ENCODE results near the gene CALN1.

The CALN1 gene

DNA sequence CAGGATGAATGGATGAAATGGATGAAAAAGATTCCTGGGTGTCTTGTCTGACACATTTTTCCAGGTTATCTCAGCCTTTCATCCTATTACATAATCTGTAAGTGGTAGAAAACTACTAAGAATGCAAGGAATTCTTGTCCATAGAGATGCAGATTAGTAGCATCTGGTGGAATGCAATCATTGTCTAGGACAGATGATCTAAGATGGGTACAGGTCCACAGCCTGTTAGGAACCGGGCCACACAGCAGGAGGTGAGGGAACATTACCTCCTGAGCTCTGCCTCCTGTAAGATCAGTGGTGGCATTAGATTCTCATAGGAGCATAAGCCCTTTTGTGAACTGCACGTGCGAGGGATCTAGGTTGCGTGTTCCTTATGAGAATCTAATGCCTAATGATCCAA is 225.0 kb downstream of the CALN1 start:
- Histone ChIP-seq H3K4me3 (ENCODE audit: insufficient read depth, low read depth, low read length, poor library complexity, severe bottlenecking) (no peak overlapping the region), H3K27me3 (replicated peaks; ENCODE audit: control insufficient read depth, insufficient read depth, low read length, poor library complexity, severe bottlenecking) (no peaks in the 10 kb centered on the region), H3K9me3 (ENCODE audit: control insufficient read depth, low read length) (no peaks in the 10 kb centered on the region), H3K4me1 (ENCODE audit: control insufficient read depth, insufficient read depth, low read length, poor library complexity, severe bottlenecking) (no peaks in the 10 kb centered on the region), H3K27ac (ENCODE audit: insufficient read depth, low read length, poor library complexity, severe bottlenecking) (no peak overlapping the region), H3K36me3 (ENCODE audit: control insufficient read depth, insufficient read depth, low read length) (no peaks in the 10 kb centered on the region)
- DNase-seq: no peak

- Histone ChIP-seq H3K4me3 (ENCODE audit: insufficient read depth, low read depth, low read length, poor library complexity, severe bottlenecking) (no peak overlapping the region), H3K4me1 (ENCODE audit: control insufficient read depth, insufficient read depth, low read length, poor library complexity, severe bottlenecking) (no peaks in the 10 kb centered on the region), H3K9me3 (ENCODE audit: control insufficient read depth, low read length) (no peaks in the 10 kb centered on the region), H3K36me3 (ENCODE audit: control insufficient read depth, insufficient read depth, low read length) (no peaks in the 10 kb centered on the region), H3K27me3 (replicated peaks; ENCODE audit: control insufficient read depth, insufficient read depth, low read length, poor library complexity, severe bottlenecking) (no peaks in the 10 kb centered on the region), H3K27ac (ENCODE audit: insufficient read depth, low read length, poor library complexity, severe bottlenecking) (no peak overlapping the region)
- no peak for DNase-seq
Observed at GRCh38 chr7:72183835-72184234, 228.3 kb downstream of the CALN1 start.

GRCh38 chr7:72182036-72182435 is 230.1 kb downstream of the CALN1 start:
- no peaks in the 10 kb centered on the region for H3K4me1 ChIP-seq (ENCODE audit: control insufficient read depth, insufficient read depth, low read length, poor library complexity, severe bottlenecking)
- H3K36me3 ChIP-seq (ENCODE audit: control insufficient read depth, insufficient read depth, low read length): no peaks in the 10 kb centered on the region
- no peak overlapping the region for H3K4me3 ChIP-seq (ENCODE audit: insufficient read depth, low read depth, low read length, poor library complexity, severe bottlenecking)
- H3K27ac ChIP-seq (ENCODE audit: insufficient read depth, low read length, poor library complexity, severe bottlenecking): no peak overlapping the region
- no peak for DNase-seq
- H3K27me3 ChIP-seq (replicated peaks; ENCODE audit: control insufficient read depth, insufficient read depth, low read length, poor library complexity, severe bottlenecking): no peaks in the 10 kb centered on the region
- no peaks in the 10 kb centered on the region for H3K9me3 ChIP-seq (ENCODE audit: control insufficient read depth, low read length)

GRCh38 chr7:72176875-72177274 is 235.3 kb downstream of the CALN1 start:
- Histone ChIP-seq H3K4me3 (ENCODE audit: insufficient read depth, low read depth, low read length, poor library complexity, severe bottlenecking) (no peak overlapping the region), H3K9me3 (ENCODE audit: control insufficient read depth, low read length) (no peaks in the 10 kb centered on the region), H3K36me3 (ENCODE audit: control insufficient read depth, insufficient read depth, low read length) (no peaks in the 10 kb centered on the region), H3K27me3 (replicated peaks; ENCODE audit: control insufficient read depth, insufficient read depth, low read length, poor library complexity, severe bottlenecking) (no peaks in the 10 kb centered on the region), H3K27ac (ENCODE audit: insufficient read depth, low read length, poor library complexity, severe bottlenecking) (no peak overlapping the region), H3K4me1 (ENCODE audit: control insufficient read depth, insufficient read depth, low read length, poor library complexity, severe bottlenecking) (no peaks in the 10 kb centered on the region)
- DNase-seq: no peak

DNA sequence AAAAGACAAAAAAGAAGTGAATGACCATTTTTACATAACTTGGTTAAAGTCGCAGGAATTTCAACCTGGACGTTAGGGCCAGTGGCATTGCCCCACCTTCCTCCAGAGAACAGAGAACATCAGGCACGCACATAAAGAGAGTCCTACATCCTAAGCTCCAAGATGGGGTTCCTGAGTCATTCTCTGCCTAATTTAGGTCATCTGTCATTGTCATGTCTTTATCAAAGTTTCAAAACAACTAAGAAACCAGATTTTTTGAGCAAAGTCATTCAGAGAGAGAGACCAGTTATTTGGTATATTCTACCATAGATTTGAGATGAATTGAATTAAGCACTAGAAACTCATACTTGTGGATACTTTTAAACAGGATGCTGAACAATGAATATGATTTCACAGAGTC is 241.7 kb downstream of the CALN1 start:
- Histone ChIP-seq H3K27ac (ENCODE audit: insufficient read depth, low read length, poor library complexity, severe bottlenecking) (no peak overlapping the region), H3K27me3 (replicated peaks; ENCODE audit: control insufficient read depth, insufficient read depth, low read length, poor library complexity, severe bottlenecking) (no peaks in the 10 kb centered on the region), H3K36me3 (ENCODE audit: control insufficient read depth, insufficient read depth, low read length) (no peaks in the 10 kb centered on the region), H3K4me1 (ENCODE audit: control insufficient read depth, insufficient read depth, low read length, poor library complexity, severe bottlenecking) (no peaks in the 10 kb centered on the region), H3K9me3 (ENCODE audit: control insufficient read depth, low read length) (no peaks in the 10 kb centered on the region), H3K4me3 (ENCODE audit: insufficient read depth, low read depth, low read length, poor library complexity, severe bottlenecking) (no peak overlapping the region)
- DNase-seq: no peak

DNA sequence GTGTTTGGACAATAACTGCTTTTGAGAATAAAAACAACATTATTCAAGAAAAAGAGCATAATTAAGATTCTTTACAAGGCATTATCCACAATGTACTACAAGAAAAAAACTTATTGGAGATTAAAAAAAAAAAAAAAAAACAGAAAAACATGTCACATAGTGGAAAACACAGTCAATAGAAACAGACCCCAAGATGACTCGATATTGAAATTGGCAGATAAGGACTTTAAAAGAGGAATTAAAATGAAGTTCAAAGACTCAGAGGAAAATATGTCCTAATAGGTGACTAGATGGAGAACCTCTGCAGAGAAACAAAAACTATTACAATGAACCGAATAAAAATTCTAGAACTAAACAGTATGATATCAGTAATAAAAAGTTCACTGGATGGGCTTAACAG is 248.9 kb downstream of the CALN1 start:
- H3K4me3 ChIP-seq (ENCODE audit: insufficient read depth, low read depth, low read length, poor library complexity, severe bottlenecking): no peak overlapping the region
- no peaks in the 10 kb centered on the region for H3K36me3 ChIP-seq (ENCODE audit: control insufficient read depth, insufficient read depth, low read length)
- H3K27me3 ChIP-seq (replicated peaks; ENCODE audit: control insufficient read depth, insufficient read depth, low read length, poor library complexity, severe bottlenecking): no peaks in the 10 kb centered on the region
- peaks cover 7% of the 10 kb centered on the region for H3K9me3 ChIP-seq (ENCODE audit: control insufficient read depth, low read length)
- DNase-seq: no peak
- no peaks in the 10 kb centered on the region for H3K4me1 ChIP-seq (ENCODE audit: control insufficient read depth, insufficient read depth, low read length, poor library complexity, severe bottlenecking)
- no peak overlapping the region for H3K27ac ChIP-seq (ENCODE audit: insufficient read depth, low read length, poor library complexity, severe bottlenecking)

DNA sequence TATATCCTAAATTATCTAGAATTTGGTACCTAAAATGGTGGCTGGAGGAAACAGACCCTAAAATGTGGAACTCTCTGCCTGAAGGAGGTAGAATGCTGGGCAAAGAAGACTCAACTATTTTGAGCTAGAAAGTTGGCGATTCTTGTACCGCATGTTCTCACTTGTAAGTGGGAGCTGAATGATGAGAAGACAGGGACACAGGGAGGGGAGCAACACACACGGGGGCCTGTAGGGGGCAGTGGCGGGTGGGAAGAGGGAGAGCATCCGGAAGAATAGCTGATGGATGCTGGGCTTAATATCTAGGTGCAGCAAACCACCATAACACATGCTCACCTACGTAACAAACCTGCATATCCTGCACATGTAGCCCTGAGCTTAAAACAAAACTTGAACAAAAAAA is 250.6 kb downstream of the CALN1 start:
- Histone ChIP-seq H3K27me3 (replicated peaks; ENCODE audit: control insufficient read depth, insufficient read depth, low read length, poor library complexity, severe bottlenecking) (no peaks in the 10 kb centered on the region), H3K27ac (ENCODE audit: insufficient read depth, low read length, poor library complexity, severe bottlenecking) (no peak overlapping the region), H3K4me1 (ENCODE audit: control insufficient read depth, insufficient read depth, low read length, poor library complexity, severe bottlenecking) (no peaks in the 10 kb centered on the region), H3K36me3 (ENCODE audit: control insufficient read depth, insufficient read depth, low read length) (no peaks in the 10 kb centered on the region), H3K4me3 (ENCODE audit: insufficient read depth, low read depth, low read length, poor library complexity, severe bottlenecking) (no peak overlapping the region), H3K9me3 (ENCODE audit: control insufficient read depth, low read length) (peaks cover 7% of the 10 kb centered on the region)
- DNase-seq: no peak

DNA sequence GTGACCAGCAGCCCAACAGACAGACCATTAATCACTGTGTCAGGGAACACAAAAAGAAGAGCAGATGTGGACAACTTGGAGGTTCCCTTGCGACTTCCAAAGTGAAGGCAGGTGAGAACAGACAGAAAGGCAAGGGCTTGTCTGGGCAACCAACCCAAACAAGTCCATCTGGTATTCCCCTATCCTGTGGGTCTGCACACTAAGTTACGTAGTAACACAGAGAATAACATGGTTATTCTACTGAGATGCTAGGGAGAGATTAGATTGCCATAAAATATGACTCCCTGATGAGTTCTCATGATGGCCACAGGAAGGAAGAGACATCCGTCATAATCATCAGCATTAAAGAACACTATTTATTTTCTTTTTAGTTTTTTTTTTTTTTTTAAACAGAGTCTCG is 252.2 kb downstream of the CALN1 start:
- no peaks in the 10 kb centered on the region for H3K27me3 ChIP-seq (replicated peaks; ENCODE audit: control insufficient read depth, insufficient read depth, low read length, poor library complexity, severe bottlenecking)
- H3K4me3 ChIP-seq (ENCODE audit: insufficient read depth, low read depth, low read length, poor library complexity, severe bottlenecking): no peak overlapping the region
- H3K27ac ChIP-seq (ENCODE audit: insufficient read depth, low read length, poor library complexity, severe bottlenecking): no peak overlapping the region
- peaks cover 7% of the 10 kb centered on the region for H3K9me3 ChIP-seq (ENCODE audit: control insufficient read depth, low read length)
- H3K4me1 ChIP-seq (ENCODE audit: control insufficient read depth, insufficient read depth, low read length, poor library complexity, severe bottlenecking): no peaks in the 10 kb centered on the region
- DNase-seq: no peak
- no peaks in the 10 kb centered on the region for H3K36me3 ChIP-seq (ENCODE audit: control insufficient read depth, insufficient read depth, low read length)

GRCh38 chr7:72156671-72157070 is 255.5 kb downstream of the CALN1 start:
- no peaks in the 10 kb centered on the region for H3K4me1 ChIP-seq (ENCODE audit: control insufficient read depth, insufficient read depth, low read length, poor library complexity, severe bottlenecking)
- H3K27ac ChIP-seq (ENCODE audit: insufficient read depth, low read length, poor library complexity, severe bottlenecking): no peak overlapping the region
- no peaks in the 10 kb centered on the region for H3K27me3 ChIP-seq (replicated peaks; ENCODE audit: control insufficient read depth, insufficient read depth, low read length, poor library complexity, severe bottlenecking)
- DNase-seq: no peak
- no peak overlapping the region for H3K4me3 ChIP-seq (ENCODE audit: insufficient read depth, low read depth, low read length, poor library complexity, severe bottlenecking)
- H3K9me3 ChIP-seq (ENCODE audit: control insufficient read depth, low read length): no peaks in the 10 kb centered on the region
- no peaks in the 10 kb centered on the region for H3K36me3 ChIP-seq (ENCODE audit: control insufficient read depth, insufficient read depth, low read length)

GRCh38 chr7:72153132-72153512 is 259.0 kb downstream of the CALN1 start:
- no peak for DNase-seq
- Histone ChIP-seq H3K4me1 (ENCODE audit: control insufficient read depth, insufficient read depth, low read length, poor library complexity, severe bottlenecking) (no peaks in the 10 kb centered on the region), H3K27ac (ENCODE audit: insufficient read depth, low read length, poor library complexity, severe bottlenecking) (no peak overlapping the region), H3K9me3 (ENCODE audit: control insufficient read depth, low read length) (no peaks in the 10 kb centered on the region), H3K36me3 (ENCODE audit: control insufficient read depth, insufficient read depth, low read length) (no peaks in the 10 kb centered on the region), H3K4me3 (ENCODE audit: insufficient read depth, low read depth, low read length, poor library complexity, severe bottlenecking) (no peak overlapping the region), H3K27me3 (replicated peaks; ENCODE audit: control insufficient read depth, insufficient read depth, low read length, poor library complexity, severe bottlenecking) (no peaks in the 10 kb centered on the region)
